Progenitor cell of endocrine pancreas (in vitro differentiated cells): ENCODE data around the gene TMEM50B. TPM values are rescaled to one million over a fixed set of nuclear protein-coding genes. Genes with fewer than 3 reads are reported as not detected.
A peak's percentile ranks its signal among the peaks of the same experiment; 100 is the strongest.

Experiments
- DNase-seq: peaks from one replicate; pipeline ENCODE4 v3.0.0; 2021; ENCODE audit warnings: low spot score; ENCODE audit not compliant: unreplicated experiment
- H3K27ac Mint-ChIP-seq: 2 replicates; pipeline ENCODE4 v1.8.0; 2021; ENCODE audit warnings: mild to moderate bottlenecking, moderate library complexity, mixed read lengths
- H3K27me3 Mint-ChIP-seq: 2 replicates; pipeline ENCODE4 v1.8.0; 2021; ENCODE audit warnings: mixed read lengths
- H3K36me3 Mint-ChIP-seq: 2 replicates; pipeline ENCODE4 v1.8.0; 2022; ENCODE audit warnings: mixed read lengths; ENCODE audit not compliant: insufficient read depth
- H3K4me1 Mint-ChIP-seq: 2 replicates; pipeline ENCODE4 v1.8.0; 2021; ENCODE audit warnings: low read depth, mixed read lengths
- H3K4me3 Mint-ChIP-seq: 2 replicates; pipeline ENCODE4 v1.8.0; 2021; ENCODE audit warnings: low read depth, mild to moderate bottlenecking, moderate library complexity, mixed read lengths
- H3K9me3 Mint-ChIP-seq: 2 replicates; pipeline ENCODE4 v1.8.0; 2021; ENCODE audit warnings: low read depth, mixed read lengths
- total RNA-seq: library from RNA; stranded (reverse); gene quantifications from 2 replicates; pipeline ENCODE4 v1.2.1, GENCODE V29; 2021
- TF ChIP-seq, protein P1 (sequence below): fragments of 200-600 bp; sonication (generic); IDR thresholded peaks from one replicate; pipeline ENCODE4 v1.5.0; 2021; ENCODE audit warnings: antibody characterized with exemption, mild to moderate bottlenecking; ENCODE audit not compliant: unreplicated experiment

TMEM50B gene
- total RNA-seq, 1 donor from 2014 or later = 39.4 TPM

- Mint-ChIP-seq H3K4me3 (no peak overlapping the region), H3K9me3 (no peaks in the 10 kb centered on the region), H3K27ac (peak overlapping the region; percentile 73), H3K27me3 (no peaks in the 10 kb centered on the region), H3K36me3 (peaks cover 37% of the 10 kb centered on the region), H3K4me1 (no peaks in the 10 kb centered on the region)
- TF ChIP-seq, protein P1, sequence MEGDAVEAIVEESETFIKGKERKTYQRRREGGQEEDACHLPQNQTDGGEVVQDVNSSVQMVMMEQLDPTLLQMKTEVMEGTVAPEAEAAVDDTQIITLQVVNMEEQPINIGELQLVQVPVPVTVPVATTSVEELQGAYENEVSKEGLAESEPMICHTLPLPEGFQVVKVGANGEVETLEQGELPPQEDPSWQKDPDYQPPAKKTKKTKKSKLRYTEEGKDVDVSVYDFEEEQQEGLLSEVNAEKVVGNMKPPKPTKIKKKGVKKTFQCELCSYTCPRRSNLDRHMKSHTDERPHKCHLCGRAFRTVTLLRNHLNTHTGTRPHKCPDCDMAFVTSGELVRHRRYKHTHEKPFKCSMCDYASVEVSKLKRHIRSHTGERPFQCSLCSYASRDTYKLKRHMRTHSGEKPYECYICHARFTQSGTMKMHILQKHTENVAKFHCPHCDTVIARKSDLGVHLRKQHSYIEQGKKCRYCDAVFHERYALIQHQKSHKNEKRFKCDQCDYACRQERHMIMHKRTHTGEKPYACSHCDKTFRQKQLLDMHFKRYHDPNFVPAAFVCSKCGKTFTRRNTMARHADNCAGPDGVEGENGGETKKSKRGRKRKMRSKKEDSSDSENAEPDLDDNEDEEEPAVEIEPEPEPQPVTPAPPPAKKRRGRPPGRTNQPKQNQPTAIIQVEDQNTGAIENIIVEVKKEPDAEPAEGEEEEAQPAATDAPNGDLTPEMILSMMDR = no peak
- DNase-seq = no peak
Measured at GRCh38 chr21:33433425-33434114, 46.2 kb downstream of the TMEM50B start.

DNA sequence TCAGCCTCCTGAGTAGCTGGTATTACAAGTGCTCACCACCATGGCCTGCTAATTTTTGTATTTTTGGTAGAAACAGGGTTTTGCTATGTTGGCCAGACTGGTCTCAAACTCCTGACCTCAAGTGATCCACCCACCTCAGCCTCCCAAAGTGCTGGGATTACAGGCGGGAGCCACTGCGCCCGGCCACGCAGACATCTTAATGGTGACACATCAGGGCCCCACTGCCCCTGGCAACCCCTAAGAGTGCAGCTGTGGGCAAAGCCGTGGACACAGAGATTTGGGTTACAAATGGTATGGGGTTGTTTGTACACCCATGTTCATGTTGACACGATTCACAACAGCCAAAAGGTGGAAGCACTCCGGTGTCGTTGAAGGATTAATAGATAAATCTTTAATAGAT, 46.8 kb downstream of the TMEM50B start:
- Mint-ChIP-seq H3K36me3 (peaks cover 35% of the 10 kb centered on the region), H3K27me3 (no peaks in the 10 kb centered on the region), H3K27ac (no peak overlapping the region), H3K4me1 (no peaks in the 10 kb centered on the region), H3K4me3 (no peak overlapping the region), H3K9me3 (no peaks in the 10 kb centered on the region)
- TF ChIP-seq, protein P1 = no peak
- DNase-seq = no peak

DNA sequence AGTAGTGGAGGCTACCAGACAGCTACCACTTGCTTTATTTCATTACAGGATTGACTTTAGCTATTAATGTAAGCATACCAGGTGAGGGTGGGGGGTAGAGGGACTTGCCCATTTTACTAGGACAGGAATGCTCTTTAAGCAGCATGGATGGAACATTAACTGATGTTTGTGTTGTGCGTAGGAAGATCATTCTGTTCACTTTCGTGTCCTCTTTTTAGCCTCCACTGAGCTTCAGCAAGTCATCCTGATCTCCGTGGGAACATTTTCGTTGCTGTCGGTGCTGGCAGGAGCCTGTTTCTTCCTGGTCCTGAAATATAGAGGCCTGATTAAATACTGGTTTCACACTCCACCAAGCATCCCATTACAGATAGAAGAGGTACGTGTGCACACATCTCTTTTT, 47.3 kb downstream of the TMEM50B start:
- peaks cover 31% of the 10 kb centered on the region for H3K36me3 Mint-ChIP-seq
- H3K4me3 Mint-ChIP-seq = no peak overlapping the region
- H3K4me1 Mint-ChIP-seq = no peaks in the 10 kb centered on the region
- H3K9me3 Mint-ChIP-seq = no peaks in the 10 kb centered on the region
- DNase-seq = no peak
- no peak overlapping the region for H3K27ac Mint-ChIP-seq
- TF ChIP-seq, protein P1 = no peak
- H3K27me3 Mint-ChIP-seq = no peaks in the 10 kb centered on the region

- Mint-ChIP-seq H3K27me3 (no peaks in the 10 kb centered on the region), H3K4me3 (no peak overlapping the region), H3K27ac (no peak overlapping the region), H3K9me3 (no peaks in the 10 kb centered on the region), H3K4me1 (no peaks in the 10 kb centered on the region), H3K36me3 (peaks cover 29% of the 10 kb centered on the region)
- TF ChIP-seq, protein P1 = no peak
- DNase-seq = no peak
Measured at GRCh38 chr21:33430858-33431257, 48.9 kb downstream of the TMEM50B start.

GRCh38 chr21:33428669-33429068, 51.1 kb downstream of the TMEM50B start:
- H3K27me3 Mint-ChIP-seq = no peaks in the 10 kb centered on the region
- DNase-seq = no peak
- no peak overlapping the region for H3K4me3 Mint-ChIP-seq
- H3K36me3 Mint-ChIP-seq = peaks cover 24% of the 10 kb centered on the region
- no peak overlapping the region for H3K27ac Mint-ChIP-seq
- TF ChIP-seq, protein P1 = no peak
- H3K9me3 Mint-ChIP-seq = no peaks in the 10 kb centered on the region
- no peaks in the 10 kb centered on the region for H3K4me1 Mint-ChIP-seq
